GM12872 (cell line): ENCODE measurements around the gene ARHGAP15.

Source experiments
- TF ChIP-seq, protein P1 (sequence below): IDR thresholded peaks from 3 replicates; pipeline ENCODE4 v1.5.1; 2011; ENCODE audit warnings: low read depth, mild to moderate bottlenecking, low read length, moderate library complexity; ENCODE audit not compliant: insufficient read depth

The ARHGAP15 gene

GRCh38 chr2:143279672-143280071 is 150.5 kb downstream of the ARHGAP15 start:
- TF ChIP-seq, protein P1, sequence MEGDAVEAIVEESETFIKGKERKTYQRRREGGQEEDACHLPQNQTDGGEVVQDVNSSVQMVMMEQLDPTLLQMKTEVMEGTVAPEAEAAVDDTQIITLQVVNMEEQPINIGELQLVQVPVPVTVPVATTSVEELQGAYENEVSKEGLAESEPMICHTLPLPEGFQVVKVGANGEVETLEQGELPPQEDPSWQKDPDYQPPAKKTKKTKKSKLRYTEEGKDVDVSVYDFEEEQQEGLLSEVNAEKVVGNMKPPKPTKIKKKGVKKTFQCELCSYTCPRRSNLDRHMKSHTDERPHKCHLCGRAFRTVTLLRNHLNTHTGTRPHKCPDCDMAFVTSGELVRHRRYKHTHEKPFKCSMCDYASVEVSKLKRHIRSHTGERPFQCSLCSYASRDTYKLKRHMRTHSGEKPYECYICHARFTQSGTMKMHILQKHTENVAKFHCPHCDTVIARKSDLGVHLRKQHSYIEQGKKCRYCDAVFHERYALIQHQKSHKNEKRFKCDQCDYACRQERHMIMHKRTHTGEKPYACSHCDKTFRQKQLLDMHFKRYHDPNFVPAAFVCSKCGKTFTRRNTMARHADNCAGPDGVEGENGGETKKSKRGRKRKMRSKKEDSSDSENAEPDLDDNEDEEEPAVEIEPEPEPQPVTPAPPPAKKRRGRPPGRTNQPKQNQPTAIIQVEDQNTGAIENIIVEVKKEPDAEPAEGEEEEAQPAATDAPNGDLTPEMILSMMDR, result no peak

GRCh38 chr2:143280097-143280757 is 151.0 kb downstream of the ARHGAP15 start:
- TF ChIP-seq, protein P1, result no peak

- TF ChIP-seq, protein P1, result peak; percentile 58
Measured at GRCh38 chr2:143282684-143283083, 153.5 kb downstream of the ARHGAP15 start.

GRCh38 chr2:143284087-143284675 is 155.0 kb downstream of the ARHGAP15 start:
- TF ChIP-seq, protein P1, result peak; percentile 82

- TF ChIP-seq, protein P1, result no peak
Measured at GRCh38 chr2:143289025-143289424, 159.8 kb downstream of the ARHGAP15 start.

DNA sequence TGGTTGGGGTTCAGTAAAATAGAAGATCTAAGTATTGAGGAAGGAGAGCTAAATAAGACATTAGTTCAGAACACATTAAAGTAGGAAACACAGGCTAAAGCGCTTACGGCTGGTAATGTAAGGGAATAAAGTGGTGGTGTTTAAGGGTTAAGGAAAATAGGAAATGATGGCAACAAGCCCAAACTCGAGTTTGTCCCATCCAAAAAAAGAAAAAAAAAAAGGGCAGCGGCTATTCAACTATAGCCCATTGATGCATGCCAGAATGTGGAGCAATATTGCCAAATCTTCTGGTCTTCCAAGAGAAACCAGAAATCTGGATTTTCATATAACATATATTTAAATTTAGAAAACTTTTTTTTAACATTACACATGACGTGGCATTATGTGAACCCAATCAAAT is 161.0 kb downstream of the ARHGAP15 start:
- TF ChIP-seq, protein P1, result no peak

- TF ChIP-seq, protein P1, result no peak
Measured at GRCh38 chr2:143294068-143294467, 164.8 kb downstream of the ARHGAP15 start.
